Measurements from ENCODE around the gene POLN.

The POLN gene

DNA sequence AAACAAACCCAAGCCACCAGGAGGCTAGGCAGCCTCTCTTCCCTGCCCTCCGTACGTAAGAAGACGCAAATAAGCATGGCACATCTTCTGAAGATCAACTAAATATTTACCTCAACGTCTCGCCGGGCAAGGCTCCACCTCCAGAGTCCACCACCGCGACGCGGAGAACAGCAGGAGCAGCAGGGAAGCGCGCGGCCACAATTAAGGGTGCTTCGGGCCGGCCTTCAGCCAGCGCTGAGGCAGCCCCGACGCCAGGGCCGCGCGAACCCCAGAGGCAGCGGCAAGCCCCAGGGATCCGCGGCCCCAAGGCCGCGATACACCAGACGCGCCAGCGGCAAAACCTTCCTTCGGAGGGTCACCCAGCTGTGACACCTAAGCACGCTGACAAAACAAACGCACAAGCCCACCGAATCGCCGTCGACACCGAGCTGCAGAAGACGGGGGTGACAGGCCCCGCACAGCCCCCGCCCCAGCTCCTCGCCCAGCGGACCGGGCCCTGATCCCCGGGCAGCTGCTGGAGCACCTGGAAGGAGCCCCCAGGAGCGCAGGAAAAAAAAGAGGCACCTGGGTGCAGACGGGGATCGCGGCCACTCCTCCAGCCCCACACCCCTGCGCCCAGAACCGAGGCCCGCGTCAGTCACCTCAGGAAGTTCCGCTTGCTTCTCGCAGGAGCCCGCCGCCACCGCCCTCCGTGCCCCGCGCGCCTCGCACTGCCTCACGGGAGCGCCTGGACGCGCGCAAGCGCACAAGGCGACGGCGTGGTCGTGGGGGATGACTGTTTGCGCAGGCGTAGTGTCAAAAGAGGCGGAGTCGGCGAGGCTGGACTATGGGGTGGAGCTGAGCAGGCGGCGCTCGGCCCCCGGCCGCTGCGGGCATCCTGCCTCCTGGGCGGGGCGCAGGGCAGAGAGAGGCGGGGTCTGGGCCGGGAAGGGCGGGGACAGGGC is at the start of gene POLN, which contains the start of gene HAUS3:
Gene POLN, minus strand, starts transcription at position 712 of the 944 bp plus-strand sequence. CDS start 12,890 bp downstream, outside the sequence.
Gene HAUS3, minus strand, starts transcription at position 712 of the 944 bp plus-strand sequence. CDS start 1,175 bp downstream, outside the sequence.
- Histone ChIP-seq H3K27ac (peak within 1 kb of the TSS; percentile 5 to 89 (median 80)), H3K4me3 (peak within 1 kb of the TSS; percentile 85 to 99 (median 96))

DNA sequence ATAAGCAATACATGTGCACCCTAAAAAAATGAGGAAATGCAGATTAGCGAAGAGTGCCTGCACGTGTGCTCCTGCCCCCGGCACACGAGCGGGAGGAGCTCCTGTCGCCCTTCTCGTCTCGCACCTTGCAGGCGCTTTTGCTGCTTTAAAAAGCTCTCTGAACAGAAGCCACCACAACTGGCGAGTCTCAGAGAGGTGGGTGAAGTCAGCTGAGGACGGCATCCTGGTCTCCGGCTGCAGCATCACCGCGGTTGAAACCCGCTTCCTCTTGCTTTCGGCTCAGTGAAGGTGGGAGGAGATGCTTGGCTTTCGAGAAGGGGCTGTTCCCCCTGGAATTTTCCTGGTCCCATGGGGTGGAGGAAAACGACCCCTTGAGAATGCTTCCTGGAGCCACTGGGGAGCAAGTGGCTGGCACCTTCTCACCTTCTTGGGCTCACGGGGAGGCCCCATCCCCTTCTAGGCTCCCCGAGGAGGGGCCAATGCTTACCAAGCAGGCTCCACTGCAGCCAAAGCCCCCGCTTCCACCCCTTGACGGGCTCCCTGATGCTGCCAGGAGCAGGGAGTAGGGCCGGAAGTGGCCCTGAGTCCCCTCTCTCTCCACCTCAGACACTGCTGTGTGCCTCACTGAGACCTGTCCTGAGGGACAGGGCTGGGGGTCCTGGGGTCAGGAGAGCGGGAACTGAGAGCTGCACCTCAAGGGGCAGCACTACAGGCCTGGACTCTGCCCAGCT is 49.2 kb upstream of the POLN start:
- Histone ChIP-seq H3K27ac (peak overlapping the region in 14 of 21 experiments; percentile 11 to 85 (median 50)), H3K4me3 (no peak overlapping the region)

DNA sequence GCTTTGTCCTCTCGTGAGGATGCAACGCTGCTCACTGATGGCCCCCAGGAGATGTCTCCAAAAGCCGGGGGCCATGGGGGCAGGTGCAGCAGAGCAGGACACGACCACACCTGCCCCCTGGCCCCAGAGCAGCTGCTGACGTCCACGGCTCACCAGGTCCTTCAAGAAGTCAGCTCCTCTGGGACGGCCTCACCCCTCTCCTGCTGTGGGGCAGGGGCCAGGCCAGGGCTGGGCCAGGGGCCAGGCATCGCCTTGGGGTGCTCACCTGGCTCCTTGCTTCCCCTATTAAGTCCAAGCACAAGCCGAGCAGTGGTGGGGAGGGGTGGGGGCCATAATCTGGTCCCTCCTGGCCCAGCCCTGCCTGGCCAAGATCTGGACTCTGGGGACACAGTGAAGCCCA is 48.6 kb upstream of the POLN start:
- Histone ChIP-seq H3K27ac (peak overlapping the region in 10 of 21 experiments; percentile 12 to 85 (median 69)), H3K4me3 (no peak overlapping the region)

DNA sequence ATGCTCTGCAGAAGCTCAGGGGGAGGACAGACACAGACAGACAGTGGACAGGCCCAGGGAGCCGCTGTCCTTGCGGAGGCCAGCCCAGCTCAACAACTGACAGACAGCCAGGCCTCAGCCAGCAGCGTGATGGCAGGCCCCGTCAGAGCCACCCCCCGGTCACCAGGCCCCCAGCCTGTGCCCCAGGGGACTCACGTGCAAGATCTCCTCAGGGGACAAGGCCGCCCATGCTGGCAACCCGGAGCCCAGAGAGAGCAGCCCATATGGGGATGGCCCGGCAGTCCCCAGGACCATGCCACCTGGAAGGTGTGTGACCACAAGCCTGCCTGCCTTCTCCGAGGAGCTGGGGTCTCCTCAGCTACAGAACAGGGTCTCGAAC is 48.0 kb upstream of the POLN start:
- peak overlapping the region in 9 of 21 experiments; percentile 12 to 85 (median 74) for H3K27ac ChIP-seq
- H3K4me3 ChIP-seq, result no peak overlapping the region

DNA sequence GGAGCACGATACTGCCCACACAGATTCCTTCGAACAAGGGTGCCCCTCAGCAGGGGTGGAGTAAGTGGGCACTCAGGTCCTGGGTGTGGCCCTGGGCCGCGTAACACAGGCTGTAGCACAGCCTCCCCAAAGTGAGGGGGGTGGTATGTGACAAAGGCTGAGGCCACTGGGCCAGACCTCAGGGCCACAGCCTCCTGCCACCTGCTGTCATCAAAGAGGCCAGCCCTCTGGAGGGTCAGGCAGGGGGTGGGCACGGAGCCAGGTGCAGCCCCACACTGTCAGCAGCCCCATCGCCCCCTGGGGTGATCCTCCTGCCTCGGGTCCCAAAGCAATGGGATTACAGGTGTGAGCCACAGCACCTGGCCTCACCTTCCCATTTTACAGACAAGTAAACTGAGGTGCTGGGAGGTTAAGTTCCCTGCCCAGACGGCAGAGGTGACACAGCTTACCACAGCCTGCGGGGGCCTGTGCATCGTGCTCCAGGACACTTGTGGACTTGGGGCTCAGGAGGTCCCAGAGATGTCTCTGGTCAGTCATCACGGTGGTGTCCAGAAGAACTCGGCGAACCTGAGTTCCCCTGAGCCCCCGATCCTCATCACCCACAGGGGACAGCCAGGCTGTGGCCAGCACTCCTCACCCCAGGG is 47.5 kb upstream of the POLN start:
- peak overlapping the region in 6 of 21 experiments; percentile 64 to 85 (median 77) for H3K27ac ChIP-seq
- H3K4me3 ChIP-seq, result no peak overlapping the region

DNA sequence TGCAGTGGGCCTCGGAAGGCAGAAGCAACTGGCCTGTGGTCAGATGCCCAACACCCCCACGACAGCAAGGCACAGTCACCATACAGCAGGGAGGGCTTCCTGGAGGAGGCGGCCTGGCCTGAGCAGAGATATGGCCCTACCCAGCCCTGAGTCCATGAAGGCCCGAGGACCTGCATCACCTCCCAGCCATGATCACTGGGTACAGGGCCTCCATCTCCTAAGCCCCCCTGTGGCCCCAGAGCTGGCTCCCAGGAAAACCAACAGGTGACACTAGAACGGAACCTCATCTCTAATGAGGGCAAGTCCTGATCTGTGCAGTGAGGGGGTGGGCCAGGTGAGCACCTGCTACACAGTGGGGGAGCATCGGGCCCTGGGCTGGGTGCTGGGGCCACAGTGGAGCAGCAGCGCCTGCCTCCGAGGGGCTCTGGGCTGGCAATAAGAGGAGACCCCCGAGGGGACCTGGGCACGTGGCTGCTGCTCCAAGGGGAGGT is 46.2 kb upstream of the POLN start:
- peak overlapping the region in 1 of 21 experiments; percentile 41 for H3K27ac ChIP-seq
- no peak overlapping the region for H3K4me3 ChIP-seq

DNA sequence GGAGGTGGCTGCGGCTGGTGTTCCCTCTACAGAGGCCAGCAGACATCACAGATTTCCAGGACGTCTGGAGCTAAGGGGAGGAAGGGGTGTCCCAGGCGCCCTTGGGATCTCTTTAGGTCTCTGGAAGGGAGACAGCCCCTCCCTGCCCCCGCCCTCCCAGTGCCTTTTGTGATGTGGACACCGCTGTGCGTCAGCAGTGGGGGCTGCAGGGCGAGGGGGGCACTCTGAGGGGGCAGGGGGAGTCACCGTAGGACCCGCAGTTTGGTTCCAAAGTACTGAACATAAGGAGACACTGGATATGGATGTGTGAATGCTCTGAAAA is 45.6 kb upstream of the POLN start:
- no peak overlapping the region for H3K4me3 ChIP-seq

DNA sequence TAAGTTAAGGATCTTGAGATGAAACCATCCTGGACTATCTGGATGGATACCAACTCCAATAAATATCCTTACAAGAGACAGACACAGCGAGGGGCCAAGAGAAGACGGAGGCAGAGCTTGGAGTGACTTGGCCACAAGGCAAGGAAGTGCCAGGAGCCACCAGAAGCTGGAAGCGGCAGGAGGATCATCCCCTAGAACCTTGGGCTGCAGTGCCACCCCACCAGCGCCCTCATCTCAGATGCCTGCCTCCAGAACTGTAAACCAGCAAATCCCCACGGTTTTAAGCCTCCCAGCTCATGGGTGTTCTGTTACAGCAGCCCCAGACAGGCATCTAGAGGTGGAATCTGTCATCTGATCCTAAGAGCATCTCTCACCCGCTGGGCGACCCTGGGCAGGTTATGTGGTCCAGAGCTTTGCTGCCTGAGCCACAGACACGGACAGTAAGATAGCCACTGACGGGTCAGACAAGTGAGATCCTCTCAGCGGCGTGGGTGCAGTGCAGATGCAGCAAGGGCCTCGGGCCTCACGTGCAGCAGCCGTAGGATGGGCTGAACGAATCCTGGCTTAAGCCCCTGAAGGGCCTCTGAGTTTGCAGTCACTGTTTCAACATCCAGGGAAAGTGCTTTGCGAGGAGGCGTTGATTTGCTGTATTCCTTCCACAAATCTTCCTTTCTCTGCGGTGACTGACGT is 45.1 kb upstream of the POLN start:
- H3K27ac ChIP-seq, result no peak overlapping the region
- H3K4me3 ChIP-seq, result no peak overlapping the region

More for the DNA sequence above, 45.6 kb upstream of the POLN start:
- no peak overlapping the region for H3K27ac ChIP-seq

DNA sequence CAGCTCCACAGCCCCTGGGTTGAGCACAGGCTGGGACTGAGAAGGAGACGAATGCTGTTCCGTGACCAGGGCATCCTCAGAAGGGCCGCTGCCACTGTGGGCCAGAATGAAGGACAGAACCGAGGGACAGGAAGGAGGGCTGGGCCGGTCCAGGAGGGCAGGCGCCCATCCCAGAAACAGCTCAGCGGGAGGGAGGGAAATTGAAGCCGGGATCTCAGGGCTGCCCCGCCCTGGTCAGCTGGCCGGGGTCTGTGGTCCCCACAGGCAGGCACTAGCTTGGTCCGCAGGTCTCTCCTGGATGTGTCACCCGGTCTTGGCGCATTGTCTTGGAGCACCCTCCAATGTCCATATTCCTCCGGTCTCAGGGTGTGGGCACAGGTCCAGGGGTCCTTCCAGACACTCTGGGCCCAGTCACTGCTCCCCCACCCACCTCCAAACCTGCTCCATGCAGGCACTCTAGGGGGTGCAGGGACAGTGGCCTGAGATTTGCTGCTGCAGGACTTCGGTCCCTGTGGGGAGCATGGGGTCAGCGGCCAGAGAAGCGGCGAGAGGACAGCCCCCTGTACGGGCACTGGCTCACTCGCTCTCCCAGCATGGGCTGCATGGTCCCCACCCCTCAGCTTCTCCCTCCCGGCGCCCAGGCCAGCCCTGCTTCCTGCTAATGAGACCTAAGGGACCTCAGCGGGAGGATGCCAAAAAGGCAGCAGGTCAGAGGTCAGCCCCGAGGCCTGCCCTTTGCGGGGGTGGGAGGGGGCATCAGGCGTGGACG is 43.9 kb upstream of the POLN start:
- peak overlapping the region in 1 of 21 experiments; percentile 6 for H3K27ac ChIP-seq
- H3K4me3 ChIP-seq, result no peak overlapping the region

DNA sequence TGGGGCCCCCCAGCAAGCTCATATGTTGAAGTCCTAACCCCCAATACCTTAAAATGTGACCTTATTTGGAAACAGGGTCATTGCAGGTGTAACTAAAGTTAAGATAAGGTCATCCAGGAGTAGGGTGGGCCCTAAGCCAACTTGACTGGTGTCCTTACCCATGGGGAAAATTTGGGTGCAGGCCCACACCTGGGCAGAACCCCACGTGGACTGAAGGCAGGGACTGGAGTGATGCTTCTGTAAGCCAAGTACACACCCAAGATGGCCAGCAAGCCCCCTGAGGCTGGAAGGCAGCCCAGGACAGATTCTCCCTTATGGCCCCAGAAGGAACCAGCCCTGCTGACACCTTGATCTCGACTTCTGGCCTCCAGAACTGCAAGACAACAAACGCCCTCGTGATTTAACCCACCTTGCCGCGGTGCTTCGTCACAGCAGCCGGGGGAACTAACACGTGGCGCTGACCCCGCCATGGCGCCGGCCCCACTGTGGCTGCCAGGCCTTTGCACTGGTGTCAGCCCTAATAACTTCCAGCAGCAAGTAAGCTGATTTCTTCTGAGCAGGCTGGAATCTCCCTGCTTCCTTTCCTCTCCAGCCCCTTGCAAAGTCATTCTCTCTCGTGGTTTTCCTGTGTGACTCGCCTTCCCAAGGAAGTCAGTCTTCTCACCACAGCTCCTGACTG is 43.2 kb upstream of the POLN start:
- H3K4me3 ChIP-seq, result no peak overlapping the region
- peak overlapping the region in 1 of 21 experiments; percentile 6 for H3K27ac ChIP-seq

DNA sequence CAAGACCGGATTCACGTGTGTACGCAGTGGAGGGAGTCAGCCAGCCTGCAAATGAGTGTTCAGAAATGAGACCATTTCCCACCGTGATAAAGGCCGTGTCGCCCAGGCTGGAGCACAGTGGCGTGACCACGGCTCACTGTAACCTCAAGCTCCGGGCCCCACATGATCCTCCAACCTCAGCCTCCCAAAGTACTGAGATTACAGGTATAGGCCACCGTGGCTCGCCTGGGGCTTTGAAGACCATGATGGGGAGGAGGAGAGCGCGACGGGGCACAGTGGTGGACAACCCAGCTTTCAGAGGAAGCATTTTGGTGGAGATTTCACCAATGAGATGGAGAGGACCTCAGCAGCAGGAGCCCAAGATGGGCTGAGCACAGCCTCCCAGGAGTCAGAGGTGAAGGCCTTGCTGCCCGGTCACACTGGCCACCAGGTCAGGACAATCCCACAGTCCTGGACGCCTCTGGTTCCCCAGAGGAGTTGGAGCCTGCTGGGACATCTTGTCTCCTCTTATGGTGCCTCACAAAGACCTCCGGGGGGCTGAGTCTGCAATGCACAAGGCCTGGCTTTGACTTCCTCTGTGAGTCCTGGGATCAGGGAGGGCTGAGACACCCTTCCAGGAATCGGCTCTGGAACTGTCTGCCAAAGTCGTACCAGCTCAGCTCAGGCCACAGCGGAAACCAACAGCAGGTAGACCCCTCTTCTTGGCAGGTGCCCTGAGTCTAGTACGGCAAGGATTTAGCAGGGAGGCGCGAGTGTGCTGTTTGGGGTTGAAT is 42.4 kb upstream of the POLN start:
- Histone ChIP-seq H3K4me3 (no peak overlapping the region), H3K27ac (no peak overlapping the region)

DNA sequence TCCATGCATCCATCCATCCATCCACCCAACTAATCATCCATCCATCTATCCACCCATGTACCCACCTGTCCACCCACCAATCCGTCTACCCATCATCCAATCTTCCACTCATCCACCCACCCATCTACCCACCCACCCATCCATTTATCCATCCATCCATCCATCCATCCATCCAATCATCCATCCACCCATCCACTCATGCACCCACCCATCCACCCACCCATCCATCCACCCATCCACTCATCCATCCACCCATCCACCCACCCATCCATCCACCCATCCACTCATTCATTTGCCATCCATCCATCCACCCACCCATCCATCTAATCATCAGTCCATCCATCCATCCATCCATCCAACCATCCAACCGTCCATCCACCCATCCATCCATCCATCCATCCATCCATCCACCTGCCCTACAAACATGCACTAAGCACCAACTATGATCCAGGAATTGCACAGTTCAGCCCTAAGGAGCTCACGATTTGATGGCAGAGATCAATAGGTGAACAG is 41.3 kb upstream of the POLN start:
- Histone ChIP-seq H3K27ac (peak overlapping the region in 1 of 21 experiments; percentile 90), H3K4me3 (no peak overlapping the region)

DNA sequence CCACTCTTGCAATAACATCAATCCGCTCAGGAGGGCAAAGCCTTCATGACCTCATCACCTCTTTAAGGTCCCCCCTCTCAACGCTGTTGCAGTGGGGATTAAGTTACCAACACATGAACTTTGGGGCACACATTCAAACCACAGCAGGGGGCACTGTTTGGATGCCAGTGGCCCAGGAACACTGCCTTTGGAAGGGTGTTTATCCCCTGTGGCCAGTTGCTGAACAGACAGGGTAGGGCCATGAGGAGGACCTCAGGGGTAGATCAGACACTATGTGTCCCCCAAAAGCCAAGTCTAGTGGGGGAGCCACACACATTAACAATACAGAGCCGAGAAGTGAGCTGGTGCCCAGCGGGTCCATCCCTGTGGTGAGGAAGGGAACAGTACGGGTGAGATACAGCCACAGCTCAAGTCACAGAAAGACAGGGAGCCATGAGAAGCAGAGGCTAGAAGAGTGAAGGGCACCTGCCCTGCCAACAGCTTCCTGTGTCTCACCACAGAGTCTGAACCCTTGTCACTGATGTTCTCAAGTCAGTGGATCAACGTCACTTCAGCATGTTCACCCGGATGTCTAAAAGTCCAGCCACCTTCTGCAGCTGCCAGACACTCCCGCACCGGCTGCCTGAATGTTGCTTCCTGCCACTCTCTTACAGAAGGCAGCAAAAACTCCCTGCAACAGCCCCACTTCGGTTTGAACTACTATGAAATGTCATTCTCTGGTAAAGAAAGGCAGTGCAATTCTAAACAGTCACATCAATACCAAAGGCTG is 39.8 kb upstream of the POLN start:
- no peak overlapping the region for H3K4me3 ChIP-seq
- H3K27ac ChIP-seq, result peak overlapping the region in 11 of 21 experiments; percentile 34 to 91 (median 66)

DNA sequence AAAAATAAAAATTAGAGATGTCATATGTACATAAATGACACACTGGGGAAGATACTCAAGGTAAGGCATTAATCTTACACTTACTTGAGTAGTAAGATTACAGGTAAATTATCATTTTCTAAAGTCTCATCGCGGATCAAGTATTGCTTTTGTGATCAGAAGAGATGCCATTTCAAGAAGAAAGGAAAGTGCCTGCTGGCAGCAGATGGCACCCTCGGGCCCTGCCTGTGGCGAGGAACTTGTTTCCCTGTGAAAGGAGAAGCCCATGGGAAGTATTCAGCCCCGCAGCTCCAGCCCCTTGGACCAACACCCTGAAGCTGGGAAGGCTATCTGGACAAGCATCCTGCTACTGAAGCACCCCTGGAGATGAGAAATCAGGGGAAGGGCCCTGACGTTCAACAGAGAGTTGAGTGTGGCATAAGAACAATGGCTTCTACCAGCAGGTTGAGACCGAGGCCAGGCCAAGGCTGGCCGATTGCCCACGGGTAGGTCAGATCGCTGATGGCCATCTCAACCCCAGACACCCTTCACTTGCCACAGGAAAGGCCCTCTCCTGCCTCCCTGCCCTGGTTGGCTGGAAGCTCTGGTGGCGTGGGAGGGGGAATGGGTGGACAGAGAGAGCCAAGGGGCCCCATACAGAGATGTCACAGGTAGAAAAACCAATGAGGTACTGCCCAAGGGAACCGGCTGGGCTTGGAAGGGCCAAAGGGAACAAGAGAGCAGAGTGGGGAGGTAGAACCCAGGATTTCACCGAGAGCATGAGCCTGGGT is 38.8 kb upstream of the POLN start:
- Histone ChIP-seq H3K27ac (peak overlapping the region in 12 of 21 experiments; percentile 25 to 91 (median 61)), H3K4me3 (no peak overlapping the region)

DNA sequence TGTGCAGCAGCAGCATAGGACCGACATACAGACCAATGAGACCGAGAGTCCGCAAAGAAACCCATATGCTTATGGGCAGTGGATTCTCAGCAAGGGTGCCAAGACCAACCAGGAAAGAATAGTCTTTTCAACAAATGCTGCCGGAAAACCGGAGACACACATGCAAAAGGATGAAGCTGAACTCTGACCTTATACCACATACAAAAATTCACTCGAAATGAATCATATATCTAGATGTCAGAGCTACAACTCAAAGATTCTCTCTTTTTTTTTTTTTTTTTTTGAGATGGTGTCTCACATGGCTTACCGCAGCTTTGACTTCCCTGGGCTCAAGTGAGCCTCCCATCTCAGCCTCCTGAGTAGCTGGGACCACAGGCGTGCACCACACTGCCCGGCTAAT is 36.0 kb upstream of the POLN start:
- Histone ChIP-seq H3K4me3 (no peak overlapping the region), H3K27ac (no peak overlapping the region)

Measured in skin epidermis (tissue), 12 donors.